HEK293 (cell line): Measurements from ENCODE around the gene POU2F2.

ENCODE experiments used
- TSHZ1 ChIP-seq: fragments of 450-650 bp; formaldehyde crosslinking; IDR thresholded peaks from 2 replicates; pipeline ENCODE4 v1.5.1; 2016; ENCODE audit warnings: missing biosample characterization, missing genetic modification characterization, borderline replicate concordance
- ZBTB26 ChIP-seq: fragments of 450-650 bp; formaldehyde crosslinking; optimal IDR thresholded peaks from 2 replicates; pipeline ENCODE3; 2016; ENCODE audit warnings: missing biosample characterization, mild to moderate bottlenecking, missing genetic modification characterization
- ZNF184 ChIP-seq: fragments of 450-650 bp; IDR thresholded peaks from 2 replicates; pipeline ENCODE4 v1.5.1; 2018; ENCODE audit warnings: missing biosample characterization, mild to moderate bottlenecking, missing genetic modification characterization
- ZNF202 ChIP-seq: fragments of 450-650 bp; formaldehyde crosslinking; IDR thresholded peaks from 2 replicates; pipeline ENCODE4 v1.5.1; 2016; ENCODE audit warnings: missing biosample characterization, missing genetic modification characterization, borderline replicate concordance
- ZNF211 ChIP-seq: fragments of 450-650 bp; formaldehyde crosslinking; IDR thresholded peaks from 2 replicates; pipeline ENCODE4 v1.5.1; 2016; ENCODE audit warnings: low read depth, missing biosample characterization, missing genetic modification characterization
- ZNF302 ChIP-seq: fragments of 450-650 bp; formaldehyde crosslinking; IDR thresholded peaks from 2 replicates; pipeline ENCODE4 v1.5.1; 2016; ENCODE audit warnings: missing biosample characterization, missing genetic modification characterization, low read depth
- ZNF621 ChIP-seq: fragments of 450-650 bp; formaldehyde crosslinking; IDR thresholded peaks from 2 replicates; pipeline ENCODE4 v1.5.1; 2017; ENCODE audit warnings: missing biosample characterization, missing genetic modification characterization
- ZNF777 ChIP-seq: fragments of 450-650 bp; formaldehyde crosslinking; IDR thresholded peaks from 2 replicates; pipeline ENCODE4 v1.5.1; 2017; ENCODE audit warnings: missing biosample characterization, missing genetic modification characterization, borderline replicate concordance
- TF ChIP-seq, protein P1 (sequence below): fragments of 450-650 bp; formaldehyde crosslinking; IDR thresholded peaks from 2 replicates; pipeline ENCODE4 v1.5.1; 2016; ENCODE audit warnings: missing biosample characterization, missing genetic modification characterization
- TF ChIP-seq, protein P2 (sequence below): fragments of 450-650 bp; formaldehyde crosslinking; IDR thresholded peaks from 2 replicates; pipeline ENCODE4 v1.5.1; 2016; ENCODE audit warnings: missing biosample characterization, missing genetic modification characterization
- TF ChIP-seq, protein P3 (sequence below): fragments of 450-650 bp; formaldehyde crosslinking; IDR thresholded peaks from 2 replicates; pipeline ENCODE4 v1.5.1; 2016; ENCODE audit warnings: missing biosample characterization, missing genetic modification characterization
- TF ChIP-seq, protein P4 (sequence below): fragments of 450-650 bp; formaldehyde crosslinking; IDR thresholded peaks from 2 replicates; pipeline ENCODE4 v1.5.1; 2017; ENCODE audit warnings: missing biosample characterization, missing genetic modification characterization

- TF ChIP-seq, protein P1, sequence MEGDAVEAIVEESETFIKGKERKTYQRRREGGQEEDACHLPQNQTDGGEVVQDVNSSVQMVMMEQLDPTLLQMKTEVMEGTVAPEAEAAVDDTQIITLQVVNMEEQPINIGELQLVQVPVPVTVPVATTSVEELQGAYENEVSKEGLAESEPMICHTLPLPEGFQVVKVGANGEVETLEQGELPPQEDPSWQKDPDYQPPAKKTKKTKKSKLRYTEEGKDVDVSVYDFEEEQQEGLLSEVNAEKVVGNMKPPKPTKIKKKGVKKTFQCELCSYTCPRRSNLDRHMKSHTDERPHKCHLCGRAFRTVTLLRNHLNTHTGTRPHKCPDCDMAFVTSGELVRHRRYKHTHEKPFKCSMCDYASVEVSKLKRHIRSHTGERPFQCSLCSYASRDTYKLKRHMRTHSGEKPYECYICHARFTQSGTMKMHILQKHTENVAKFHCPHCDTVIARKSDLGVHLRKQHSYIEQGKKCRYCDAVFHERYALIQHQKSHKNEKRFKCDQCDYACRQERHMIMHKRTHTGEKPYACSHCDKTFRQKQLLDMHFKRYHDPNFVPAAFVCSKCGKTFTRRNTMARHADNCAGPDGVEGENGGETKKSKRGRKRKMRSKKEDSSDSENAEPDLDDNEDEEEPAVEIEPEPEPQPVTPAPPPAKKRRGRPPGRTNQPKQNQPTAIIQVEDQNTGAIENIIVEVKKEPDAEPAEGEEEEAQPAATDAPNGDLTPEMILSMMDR (tag by site-specific recombination), result no peak
- no peak for TF ChIP-seq ZBTB26 (tag by site-specific recombination)
- TF ChIP-seq, protein P2, sequence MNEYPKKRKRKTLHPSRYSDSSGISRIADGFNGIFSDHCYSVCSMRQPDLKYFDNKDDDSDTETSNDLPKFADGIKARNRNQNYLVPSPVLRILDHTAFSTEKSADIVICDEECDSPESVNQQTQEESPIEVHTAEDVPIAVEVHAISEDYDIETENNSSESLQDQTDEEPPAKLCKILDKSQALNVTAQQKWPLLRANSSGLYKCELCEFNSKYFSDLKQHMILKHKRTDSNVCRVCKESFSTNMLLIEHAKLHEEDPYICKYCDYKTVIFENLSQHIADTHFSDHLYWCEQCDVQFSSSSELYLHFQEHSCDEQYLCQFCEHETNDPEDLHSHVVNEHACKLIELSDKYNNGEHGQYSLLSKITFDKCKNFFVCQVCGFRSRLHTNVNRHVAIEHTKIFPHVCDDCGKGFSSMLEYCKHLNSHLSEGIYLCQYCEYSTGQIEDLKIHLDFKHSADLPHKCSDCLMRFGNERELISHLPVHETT (tag by site-specific recombination), result no peak
- no peak for TF ChIP-seq ZNF777 (tag by site-specific recombination)
- TF ChIP-seq ZNF302 (tag by site-specific recombination), result no peak
- TF ChIP-seq, protein P3, sequence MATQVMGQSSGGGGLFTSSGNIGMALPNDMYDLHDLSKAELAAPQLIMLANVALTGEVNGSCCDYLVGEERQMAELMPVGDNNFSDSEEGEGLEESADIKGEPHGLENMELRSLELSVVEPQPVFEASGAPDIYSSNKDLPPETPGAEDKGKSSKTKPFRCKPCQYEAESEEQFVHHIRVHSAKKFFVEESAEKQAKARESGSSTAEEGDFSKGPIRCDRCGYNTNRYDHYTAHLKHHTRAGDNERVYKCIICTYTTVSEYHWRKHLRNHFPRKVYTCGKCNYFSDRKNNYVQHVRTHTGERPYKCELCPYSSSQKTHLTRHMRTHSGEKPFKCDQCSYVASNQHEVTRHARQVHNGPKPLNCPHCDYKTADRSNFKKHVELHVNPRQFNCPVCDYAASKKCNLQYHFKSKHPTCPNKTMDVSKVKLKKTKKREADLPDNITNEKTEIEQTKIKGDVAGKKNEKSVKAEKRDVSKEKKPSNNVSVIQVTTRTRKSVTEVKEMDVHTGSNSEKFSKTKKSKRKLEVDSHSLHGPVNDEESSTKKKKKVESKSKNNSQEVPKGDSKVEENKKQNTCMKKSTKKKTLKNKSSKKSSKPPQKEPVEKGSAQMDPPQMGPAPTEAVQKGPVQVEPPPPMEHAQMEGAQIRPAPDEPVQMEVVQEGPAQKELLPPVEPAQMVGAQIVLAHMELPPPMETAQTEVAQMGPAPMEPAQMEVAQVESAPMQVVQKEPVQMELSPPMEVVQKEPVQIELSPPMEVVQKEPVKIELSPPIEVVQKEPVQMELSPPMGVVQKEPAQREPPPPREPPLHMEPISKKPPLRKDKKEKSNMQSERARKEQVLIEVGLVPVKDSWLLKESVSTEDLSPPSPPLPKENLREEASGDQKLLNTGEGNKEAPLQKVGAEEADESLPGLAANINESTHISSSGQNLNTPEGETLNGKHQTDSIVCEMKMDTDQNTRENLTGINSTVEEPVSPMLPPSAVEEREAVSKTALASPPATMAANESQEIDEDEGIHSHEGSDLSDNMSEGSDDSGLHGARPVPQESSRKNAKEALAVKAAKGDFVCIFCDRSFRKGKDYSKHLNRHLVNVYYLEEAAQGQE (tag by site-specific recombination), result no peak
- TF ChIP-seq, protein P4, sequence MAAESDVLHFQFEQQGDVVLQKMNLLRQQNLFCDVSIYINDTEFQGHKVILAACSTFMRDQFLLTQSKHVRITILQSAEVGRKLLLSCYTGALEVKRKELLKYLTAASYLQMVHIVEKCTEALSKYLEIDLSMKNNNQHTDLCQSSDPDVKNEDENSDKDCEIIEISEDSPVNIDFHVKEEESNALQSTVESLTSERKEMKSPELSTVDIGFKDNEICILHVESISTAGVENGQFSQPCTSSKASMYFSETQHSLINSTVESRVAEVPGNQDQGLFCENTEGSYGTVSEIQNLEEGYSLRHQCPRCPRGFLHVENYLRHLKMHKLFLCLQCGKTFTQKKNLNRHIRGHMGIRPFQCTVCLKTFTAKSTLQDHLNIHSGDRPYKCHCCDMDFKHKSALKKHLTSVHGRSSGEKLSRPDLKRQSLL (tag by site-specific recombination), result no peak
- TF ChIP-seq ZNF211 (tag by site-specific recombination), result no peak
- TF ChIP-seq ZNF184 (tag by site-specific recombination), result no peak
- no peak for TF ChIP-seq ZNF202
- no peak for TF ChIP-seq TSHZ1 (tag by site-specific recombination)
- TF ChIP-seq ZNF621 (tag by site-specific recombination), result no peak
These were observed 23.6 kb upstream of the POU2F2 start for GRCh38 chr19:42155796-42156195.
